ENCODE results near the gene SEMA3B. TPM values are rescaled to one million over a fixed set of nuclear protein-coding genes. Genes with fewer than 3 reads are reported as not detected.
A peak's percentile ranks its signal among the peaks of the same experiment; 100 is the strongest.

The SEMA3B gene
- total RNA-seq, 1 donor from 2014 or later, result 24.2 TPM

DNA sequence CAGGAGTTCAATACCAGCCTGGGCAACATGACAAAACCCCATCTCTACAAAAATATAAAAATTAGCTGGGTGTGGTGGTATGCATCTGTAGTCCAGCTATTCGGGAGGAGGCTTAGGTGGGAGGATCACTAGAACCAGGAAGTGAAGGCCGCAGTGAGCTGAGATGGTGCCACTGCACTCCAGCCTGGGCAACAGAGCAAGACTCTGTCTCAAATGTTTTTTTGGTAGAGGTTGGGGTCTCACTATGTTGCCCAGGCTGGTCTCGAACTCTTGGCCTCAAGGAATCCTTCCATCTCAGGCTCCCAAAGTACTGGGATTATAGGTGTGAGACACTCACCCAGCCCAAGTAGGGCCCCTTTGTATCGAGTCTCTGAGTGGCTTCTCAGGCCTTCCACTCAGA is 25.1 kb downstream of the SEMA3B start:
- peaks cover 6 to 32% of the 10 kb centered on the region in 2 donors for H3K4me1 ChIP-seq
- H3K27me3 ChIP-seq, result no peaks in the 10 kb centered on the region
- peak overlapping the region in 1 of 2 donors; percentile 84 for H3K27ac ChIP-seq
- intact Hi-C loops (cut with DNase I), result no loop called here
- peaks cover 5 to 20% of the 10 kb centered on the region in 2 donors for H3K36me3 ChIP-seq
- DNase-seq (ENCODE audit: low spot score in 2 of 2), result no peak
- no peaks in the 10 kb centered on the region for H3K9me3 ChIP-seq
- H3K4me3 ChIP-seq, result no peak overlapping the region
- TF ChIP-seq CTCF (IDR thresholded peaks at IDR 0.05), result no peak

DNA sequence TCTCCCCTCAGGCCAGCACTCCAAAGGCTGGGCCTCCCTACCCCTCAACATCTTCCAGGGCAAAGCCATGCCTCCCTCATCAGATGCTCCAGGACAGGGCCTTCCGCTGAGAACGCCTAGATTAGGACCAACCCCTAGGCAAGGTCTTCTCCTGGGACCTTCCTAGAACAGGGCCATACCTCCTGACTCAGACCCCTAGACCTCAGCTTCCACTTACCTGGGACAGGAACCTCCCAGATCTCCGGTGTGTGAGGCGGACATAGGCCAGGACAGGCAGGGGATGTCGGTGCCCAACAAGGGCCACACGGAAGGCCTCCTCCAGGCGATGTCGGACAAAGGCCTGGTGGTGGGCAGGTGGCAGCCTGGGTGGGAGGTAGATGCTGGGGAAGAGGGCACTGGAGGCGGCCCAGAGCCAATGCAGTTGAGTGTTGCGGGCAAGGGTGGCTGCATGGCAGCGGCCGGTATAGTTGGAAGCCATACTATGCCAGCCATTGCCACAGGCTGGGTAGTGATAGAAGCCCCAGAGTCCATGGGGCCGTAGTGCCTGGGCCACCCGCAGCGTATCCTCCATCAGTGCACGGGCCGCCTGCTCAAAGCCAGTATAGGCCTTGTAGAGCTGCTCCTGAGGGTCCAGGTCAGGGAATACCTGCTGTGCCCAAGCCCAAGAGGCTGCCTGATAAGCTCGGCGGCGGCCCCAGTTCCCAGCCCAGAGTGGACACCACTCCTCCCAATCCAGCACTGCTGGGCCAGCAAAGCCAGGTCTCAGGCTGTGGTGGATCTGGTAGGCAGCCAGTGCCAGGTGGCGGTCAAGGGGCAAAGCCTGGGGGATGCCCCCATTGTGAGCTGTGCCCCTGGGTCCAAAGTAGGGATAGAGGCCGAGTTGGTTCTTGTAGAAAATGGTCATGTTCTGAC is 25.8 kb downstream of the SEMA3B start:
- H3K9me3 ChIP-seq, result no peaks in the 10 kb centered on the region
- no peaks in the 10 kb centered on the region for H3K27me3 ChIP-seq
- H3K4me1 ChIP-seq, result peaks cover 6 to 32% of the 10 kb centered on the region in 2 donors
- DNase-seq (ENCODE audit: low spot score in 2 of 2), result no peak
- TF ChIP-seq CTCF (IDR thresholded peaks at IDR 0.05), result no peak
- intact Hi-C loops (cut with DNase I), result no loop called here
- H3K36me3 ChIP-seq, result peaks cover 0 to 14% of the 10 kb centered on the region in 2 donors
- no peak overlapping the region for H3K27ac ChIP-seq
- H3K4me3 ChIP-seq, result no peak overlapping the region

DNA sequence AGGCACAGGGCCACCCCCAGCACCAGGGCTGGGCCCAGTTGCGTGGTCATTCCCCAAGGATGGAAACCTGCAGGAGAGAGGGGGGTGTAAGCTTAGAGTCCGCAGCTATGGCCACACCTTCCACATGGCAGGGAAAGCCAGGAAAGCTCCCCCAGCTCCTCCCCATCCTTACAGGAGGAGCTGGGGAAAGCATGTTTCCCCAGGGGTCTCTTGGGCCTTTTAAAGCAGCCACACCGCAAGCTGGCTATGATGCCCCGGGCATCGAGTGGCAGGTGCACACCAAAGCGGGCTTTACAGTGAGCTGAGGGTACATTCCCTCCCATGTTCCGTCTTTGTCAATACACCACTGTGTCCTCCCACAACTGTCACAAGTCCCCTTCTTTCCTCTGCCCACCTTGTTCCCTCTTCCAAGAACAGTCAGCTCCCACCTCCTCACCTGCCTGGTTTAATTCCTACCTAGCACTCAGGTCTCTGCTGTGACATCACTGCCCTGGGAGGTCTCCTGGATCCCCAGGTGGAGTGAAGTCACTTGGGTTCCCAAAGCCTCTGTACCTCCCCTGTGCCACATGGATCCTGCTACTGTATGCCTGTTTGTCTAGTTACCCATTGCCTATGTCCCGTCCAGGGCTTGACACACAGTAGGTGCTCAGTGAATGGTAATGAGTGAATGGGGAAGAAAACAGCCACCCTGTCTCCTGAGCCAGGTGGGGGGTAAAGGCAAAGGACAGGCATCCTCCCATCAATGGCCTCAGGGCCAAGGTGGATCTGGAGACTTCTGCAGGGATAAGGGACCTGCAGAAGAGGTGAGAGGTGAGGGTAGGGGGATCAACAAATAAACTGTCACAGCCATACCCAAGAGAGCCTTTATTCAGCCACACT is 26.8 kb downstream of the SEMA3B start:
- Histone ChIP-seq H3K27ac (no peak overlapping the region), H3K4me3 (no peak overlapping the region), H3K27me3 (no peaks in the 10 kb centered on the region), H3K4me1 (peaks cover 13 to 35% of the 10 kb centered on the region in 2 donors), H3K9me3 (no peaks in the 10 kb centered on the region), H3K36me3 (peaks cover 0 to 10% of the 10 kb centered on the region in 2 donors)
- DNase-seq (ENCODE audit: low spot score in 2 of 2), result no peak
- intact Hi-C loops (cut with DNase I), result no loop called here
- no peak for TF ChIP-seq CTCF (IDR thresholded peaks at IDR 0.05)

DNA sequence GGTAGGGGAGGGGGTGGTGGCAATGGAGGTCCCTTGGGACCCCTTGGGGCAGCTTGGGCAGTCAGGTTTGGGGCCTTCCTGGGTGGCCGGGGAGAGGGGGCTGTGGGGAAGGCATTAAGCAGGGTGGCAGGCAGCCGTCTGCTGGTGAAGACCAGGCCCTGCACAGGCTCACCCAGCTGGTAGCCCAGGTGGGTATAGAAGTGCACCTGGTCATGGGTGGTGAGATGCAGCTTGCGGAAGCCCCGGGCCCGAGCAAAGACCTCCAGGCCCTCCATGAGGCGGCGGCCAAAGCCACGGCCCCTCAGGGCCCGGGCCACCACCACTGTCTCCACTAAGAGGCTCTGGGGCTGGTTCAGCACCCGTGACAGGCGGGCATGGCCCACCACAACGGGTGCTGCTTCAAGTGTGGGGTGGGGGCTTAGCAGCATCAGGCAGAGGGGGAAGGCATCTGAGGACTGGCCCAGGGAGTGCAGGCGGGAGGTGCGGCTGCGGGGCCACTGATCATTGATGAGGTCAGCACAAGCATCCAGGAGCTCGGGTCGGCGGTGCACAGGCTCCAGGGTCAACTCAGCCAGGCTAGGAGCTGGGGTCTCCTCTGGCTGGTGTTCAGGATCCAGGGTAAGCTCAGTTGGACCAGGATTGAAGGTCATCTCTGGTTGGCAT is 27.9 kb downstream of the SEMA3B start:
- Histone ChIP-seq H3K27me3 (no peaks in the 10 kb centered on the region), H3K9me3 (no peaks in the 10 kb centered on the region), H3K4me1 (peaks cover 13 to 29% of the 10 kb centered on the region in 2 donors), H3K27ac (no peak overlapping the region), H3K4me3 (no peak overlapping the region), H3K36me3 (peaks cover 0 to 10% of the 10 kb centered on the region in 2 donors)
- TF ChIP-seq CTCF (IDR thresholded peaks at IDR 0.05), result no peak
- intact Hi-C loops (cut with DNase I), result no loop called here
- DNase-seq (ENCODE audit: low spot score in 2 of 2), result no peak

- no peak for DNase-seq (ENCODE audit: low spot score in 2 of 2)
- H3K27me3 ChIP-seq, result no peaks in the 10 kb centered on the region
- H3K36me3 ChIP-seq, result peaks cover 0 to 10% of the 10 kb centered on the region in 2 donors
- H3K4me1 ChIP-seq, result peaks cover 13 to 29% of the 10 kb centered on the region in 2 donors
- no peak for TF ChIP-seq CTCF (IDR thresholded peaks at IDR 0.05)
- no peak overlapping the region for H3K4me3 ChIP-seq
- H3K9me3 ChIP-seq, result no peaks in the 10 kb centered on the region
- H3K27ac ChIP-seq, result peak overlapping the region in 1 of 2 donors; percentile 91
- intact Hi-C loops (cut with DNase I), result no loop called here
Observed at GRCh38 chr3:50297384-50297775, 28.4 kb downstream of the SEMA3B start.

Measured in ascending aorta (tissue), 2 donors.